ENCODE results near the gene AGFG2.

DNA sequence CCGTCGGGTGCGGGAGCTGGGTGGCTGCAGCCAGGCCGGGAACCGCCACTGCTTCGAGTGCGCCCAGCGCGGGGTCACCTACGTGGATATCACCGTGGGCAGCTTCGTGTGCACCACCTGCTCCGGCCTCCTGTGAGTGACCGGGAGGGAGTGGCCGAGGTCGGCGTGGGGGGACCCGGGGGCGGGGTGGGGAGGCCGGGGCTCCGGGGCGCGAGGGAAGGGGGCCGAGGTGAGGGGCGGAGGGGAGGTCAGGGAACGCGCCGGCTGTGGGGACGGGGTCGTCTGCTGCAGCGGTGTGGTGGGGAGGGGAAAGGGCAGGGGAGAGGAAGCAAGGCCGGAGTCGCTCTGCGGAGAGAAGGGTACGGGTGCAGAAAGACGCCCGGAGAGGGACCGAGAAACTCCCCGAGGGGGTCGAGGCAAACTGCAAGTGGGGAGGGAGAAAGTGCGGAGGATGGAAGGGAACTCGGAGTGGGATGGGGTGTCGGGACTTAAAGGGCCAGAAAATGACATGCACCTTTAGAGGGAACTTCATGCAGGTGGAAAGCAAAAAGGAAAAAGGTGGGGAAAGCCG is 518 bp downstream of the AGFG2 start:
- TF ChIP-seq RAD21 (IDR thresholded peaks at IDR 0.05; ENCODE audit: low read length) (no peak), CTCF (conservative IDR thresholded peaks at IDR 0.05; ENCODE audit: low read depth, low read length) (no peak), POLR2A (IDR thresholded peaks at IDR 0.05; ENCODE audit: low read depth, low read length) (no peak), RCOR1 (IDR thresholded peaks at IDR 0.05; ENCODE audit: insufficient replicate concordance, low read length) (no peak), MAFK (IDR thresholded peaks at IDR 0.05; ENCODE audit: low read depth, low read length) (no peak), RFX5 (IDR thresholded peaks at IDR 0.05; ENCODE audit: low read depth, low read length) (no peak), MXI1 (IDR thresholded peaks at IDR 0.05; ENCODE audit: borderline replicate concordance, low read depth, low read length) (no peak), SMC3 (IDR thresholded peaks at IDR 0.05; ENCODE audit: low read depth, low read length) (no peak), ELK1 (IDR thresholded peaks at IDR 0.05; ENCODE audit: borderline replicate concordance, low read depth, low read length) (no peak), MAZ (IDR thresholded peaks at IDR 0.05; ENCODE audit: borderline replicate concordance, low read depth, low read length) (no peak), FOS (IDR thresholded peaks at IDR 0.05; ENCODE audit: low read depth, low read length) (no peak)
